ENCODE data around the gene CELSR3.

CELSR3 gene

DNA sequence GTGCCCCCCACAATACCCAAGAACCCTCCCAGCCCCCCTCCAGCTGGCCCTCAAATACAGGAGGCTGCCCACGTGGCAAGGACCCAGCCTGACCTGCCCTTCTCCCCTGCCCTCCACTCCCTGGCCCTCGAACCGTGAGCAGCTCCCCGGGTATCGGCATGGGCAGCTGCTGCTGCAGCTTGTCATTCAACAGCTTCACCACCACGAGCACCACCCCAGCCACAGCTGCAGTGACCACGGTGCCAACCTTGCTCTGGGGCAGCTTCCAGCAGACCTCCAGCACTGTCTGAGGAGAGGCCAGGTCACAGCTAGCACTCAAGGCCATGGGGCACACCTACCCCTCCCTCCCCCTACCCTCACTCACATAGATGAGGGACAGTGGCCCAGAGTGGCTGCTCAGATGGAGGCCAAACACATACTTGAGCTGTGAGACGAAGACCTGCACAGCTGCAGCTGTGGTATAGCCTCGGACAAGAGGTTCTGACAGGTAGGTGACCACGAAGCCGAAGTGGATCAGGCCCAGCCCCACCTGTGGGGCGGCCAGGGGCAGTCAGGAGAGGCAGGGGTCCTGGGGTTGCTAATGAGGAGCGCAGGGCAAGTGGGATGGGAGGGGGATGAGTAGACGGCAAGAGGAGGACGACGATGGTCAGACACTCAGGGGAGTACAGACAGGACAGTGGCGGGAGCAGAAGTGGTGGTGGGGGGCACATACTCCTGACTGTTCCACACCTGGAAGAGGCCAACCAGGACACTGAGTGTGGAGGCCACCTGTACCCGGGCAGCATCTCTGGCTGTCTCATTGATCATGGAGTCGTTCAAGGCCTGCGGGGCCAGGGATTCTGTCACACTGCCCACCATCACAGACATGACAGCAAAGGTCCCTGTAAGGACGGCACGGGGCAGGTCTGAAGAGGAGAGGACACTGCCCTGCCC, 30.9 kb downstream of the CELSR3 start:
- DNase-seq: no peak

DNA sequence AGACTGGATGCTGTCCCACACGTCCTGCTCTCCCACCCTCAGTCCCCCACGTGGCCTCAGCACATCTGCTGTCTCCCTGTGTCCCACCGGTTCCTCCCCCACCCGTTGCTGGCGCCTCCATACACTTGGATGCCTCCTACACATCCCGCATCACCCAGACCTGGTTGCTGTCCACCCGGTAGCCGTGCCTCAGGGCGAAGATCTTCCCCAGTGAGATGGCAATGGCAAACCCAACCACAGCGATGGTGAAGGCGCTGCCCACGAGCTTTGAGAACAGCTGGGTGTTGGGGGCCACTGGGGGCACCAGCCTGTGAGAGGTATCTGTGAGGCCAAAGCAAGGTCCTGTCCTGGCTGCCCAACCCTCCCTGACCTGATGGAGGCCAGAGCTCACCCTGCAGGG, 31.9 kb downstream of the CELSR3 start:
- no peak for DNase-seq

DNA sequence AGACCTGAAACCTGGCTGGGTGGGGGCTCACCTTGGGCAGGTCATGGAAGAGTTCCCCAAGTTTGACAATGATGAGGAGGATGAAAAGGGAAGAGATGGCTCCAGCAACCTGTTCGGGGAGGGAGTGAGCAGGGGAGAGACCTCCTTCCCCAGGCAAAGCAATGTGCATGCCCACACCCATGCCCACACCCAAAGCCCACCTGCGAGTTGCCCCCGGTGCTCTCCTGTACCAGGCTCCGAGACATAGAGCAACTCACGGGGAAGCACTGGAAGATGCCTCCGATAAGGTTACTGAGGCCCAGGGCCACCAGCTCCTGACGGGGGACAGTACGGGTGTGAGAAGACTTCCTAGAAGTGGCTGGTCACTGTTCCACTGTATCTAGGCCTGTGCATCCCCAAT, 32.3 kb downstream of the CELSR3 start:
- no peak for DNase-seq

DNA sequence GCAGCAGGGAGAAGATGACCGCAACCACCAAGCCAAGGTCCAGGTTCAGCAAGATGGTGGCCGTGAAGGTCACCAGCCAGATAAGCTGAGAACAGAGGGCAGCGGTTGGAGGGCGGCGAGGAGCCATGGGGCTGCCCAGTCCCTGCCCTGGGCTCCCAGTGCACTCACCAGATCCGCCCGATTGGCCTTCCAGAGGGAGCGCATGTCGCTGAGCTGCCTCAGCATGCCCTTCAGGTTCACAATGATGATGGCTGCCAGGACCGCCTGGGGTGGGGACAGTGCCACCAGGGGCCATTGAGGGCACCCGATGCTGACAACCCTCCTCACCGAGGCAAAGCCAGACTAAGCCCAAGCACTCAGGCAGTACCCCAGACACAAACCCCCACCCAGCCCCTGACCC, 32.8 kb downstream of the CELSR3 start:
- DNase-seq: no peak

DNA sequence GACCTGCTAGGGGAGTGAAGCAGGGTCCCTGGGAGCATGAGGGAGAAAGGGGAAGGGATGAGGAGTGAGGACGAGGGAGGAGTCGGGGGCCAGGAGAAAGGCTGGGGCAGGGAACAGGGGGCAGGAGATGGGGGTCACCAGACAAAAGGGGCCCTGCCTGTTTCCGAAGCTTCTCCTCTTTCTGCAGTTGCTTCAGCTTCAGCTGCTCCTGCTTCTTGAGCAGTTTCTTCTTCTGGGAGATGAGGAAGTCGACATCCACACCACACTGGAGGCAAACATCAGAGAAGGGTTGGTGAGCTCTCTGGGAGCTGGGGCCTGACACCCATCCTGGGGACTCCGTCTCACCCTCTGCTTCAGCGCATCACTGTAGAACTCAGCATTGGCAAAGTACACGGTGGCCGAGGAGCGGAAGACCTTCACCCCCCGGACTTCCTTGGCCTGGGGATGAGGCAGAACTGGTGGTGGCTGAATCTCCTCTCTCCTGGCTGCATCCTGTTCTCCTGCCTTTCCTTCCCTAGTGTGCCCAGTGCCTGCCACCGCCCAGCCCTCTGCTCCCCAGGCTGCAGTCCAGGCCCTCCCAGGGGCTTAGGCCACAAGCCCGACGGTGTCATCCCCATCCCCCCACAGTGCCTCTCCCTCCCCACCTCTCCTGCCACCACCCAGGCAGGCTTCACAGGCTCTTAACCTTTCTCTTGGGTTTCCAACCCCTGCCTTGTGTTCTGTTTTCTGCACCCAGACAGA, 34.2 kb downstream of the CELSR3 start:
- DNase-seq: peak; percentile 30

DNA sequence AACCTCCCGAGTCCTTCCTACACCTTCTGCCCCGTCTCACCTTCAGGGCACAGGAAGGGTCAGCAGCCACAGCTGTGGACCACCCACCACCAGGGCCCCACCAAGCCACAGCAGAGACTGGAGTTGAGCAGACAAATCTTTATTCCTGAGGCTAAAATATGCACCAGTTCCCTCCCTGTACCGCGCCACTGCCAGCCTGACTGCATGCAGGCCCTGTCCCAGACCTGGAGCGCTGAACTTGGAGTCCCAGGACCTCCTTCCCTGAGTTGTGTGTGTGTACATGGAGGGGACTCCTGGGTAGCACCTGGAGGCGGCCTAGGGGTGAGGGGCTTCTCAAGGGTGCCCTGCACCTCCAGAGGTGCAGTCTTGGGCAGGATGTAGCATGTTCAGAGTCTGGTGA, 37.1 kb downstream of the CELSR3 start:
- DNase-seq: no peak

DNA sequence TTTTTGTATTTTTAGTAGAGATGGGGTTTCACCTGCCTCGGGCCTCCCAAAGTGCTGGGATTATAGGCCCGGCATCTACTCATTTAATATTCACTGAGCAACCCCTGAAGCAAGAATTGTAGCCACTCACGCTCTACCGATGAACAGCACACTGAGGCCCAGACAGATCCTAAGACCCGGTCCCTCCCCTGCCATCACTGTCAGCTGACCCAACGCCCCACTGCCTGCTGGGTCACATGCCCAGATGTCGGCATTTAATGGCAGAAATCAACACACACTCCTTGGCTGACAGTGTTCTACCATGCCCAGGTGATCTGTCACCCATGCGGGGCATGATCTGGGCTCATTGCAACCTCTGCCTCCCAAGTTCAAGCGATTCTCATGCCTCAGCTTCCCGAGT, 37.9 kb downstream of the CELSR3 start:
- no peak for DNase-seq

DNA sequence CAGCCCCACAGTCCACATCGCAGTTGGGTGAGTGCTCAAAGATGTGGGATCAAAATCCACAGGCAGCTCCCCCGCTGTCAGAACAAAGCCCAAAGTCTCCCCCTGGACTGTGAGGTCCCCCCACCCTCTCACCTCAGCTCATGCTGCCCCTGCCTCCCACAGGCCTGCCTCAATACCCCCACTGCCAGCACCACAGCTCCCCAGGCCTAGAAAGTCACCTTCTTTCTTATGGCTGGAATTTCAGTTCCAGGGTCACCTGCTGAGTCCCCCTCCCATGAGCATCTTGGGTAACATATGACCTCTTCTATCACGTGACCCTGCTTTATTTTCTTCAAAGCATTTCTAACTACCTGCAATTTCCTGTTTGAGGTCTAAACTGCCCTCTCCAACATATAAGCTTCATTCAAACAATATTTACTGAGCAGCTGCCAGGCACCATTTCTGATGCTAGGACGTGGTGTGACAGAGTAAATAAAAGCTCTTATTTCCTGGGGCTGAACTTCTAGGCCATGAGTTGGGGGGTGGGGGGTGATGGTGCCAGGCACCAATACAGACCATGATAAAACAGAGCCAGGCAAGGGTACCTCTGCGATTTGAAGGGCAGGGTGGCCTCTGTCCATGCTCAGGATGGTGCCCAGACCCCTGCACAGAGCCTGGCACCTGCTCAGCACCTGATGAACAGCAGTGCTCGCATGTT, 38.7 kb downstream of the CELSR3 start:
- DNase-seq: no peak

DNA sequence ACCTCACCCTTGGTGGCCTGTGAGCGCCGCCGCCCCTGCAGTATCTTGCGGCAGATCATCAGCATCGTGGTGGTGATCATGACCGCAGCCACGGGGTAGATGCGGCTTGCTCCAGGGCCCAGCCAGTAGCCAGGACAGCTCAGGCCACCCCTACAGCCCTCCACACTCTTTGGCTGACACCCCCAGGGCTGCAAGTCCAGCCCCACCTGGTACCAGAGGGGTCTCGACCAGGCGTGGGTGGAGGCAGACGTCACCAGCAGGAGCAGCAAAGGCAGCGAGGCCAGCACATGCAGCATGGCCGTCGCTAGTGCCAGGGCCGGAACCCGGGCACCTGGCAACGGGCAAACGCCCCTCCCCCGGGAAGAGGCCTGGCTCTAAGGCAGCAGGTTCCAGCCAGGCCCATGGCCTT, 41.2 kb downstream of the CELSR3 start, which contains the start of gene TMEM89:
TSS of gene TMEM89 (minus strand) at position 309 of the 409 bp plus-strand sequence. CDS start at position 296, 13 bp downstream.
- DNase-seq: no peak

DNA sequence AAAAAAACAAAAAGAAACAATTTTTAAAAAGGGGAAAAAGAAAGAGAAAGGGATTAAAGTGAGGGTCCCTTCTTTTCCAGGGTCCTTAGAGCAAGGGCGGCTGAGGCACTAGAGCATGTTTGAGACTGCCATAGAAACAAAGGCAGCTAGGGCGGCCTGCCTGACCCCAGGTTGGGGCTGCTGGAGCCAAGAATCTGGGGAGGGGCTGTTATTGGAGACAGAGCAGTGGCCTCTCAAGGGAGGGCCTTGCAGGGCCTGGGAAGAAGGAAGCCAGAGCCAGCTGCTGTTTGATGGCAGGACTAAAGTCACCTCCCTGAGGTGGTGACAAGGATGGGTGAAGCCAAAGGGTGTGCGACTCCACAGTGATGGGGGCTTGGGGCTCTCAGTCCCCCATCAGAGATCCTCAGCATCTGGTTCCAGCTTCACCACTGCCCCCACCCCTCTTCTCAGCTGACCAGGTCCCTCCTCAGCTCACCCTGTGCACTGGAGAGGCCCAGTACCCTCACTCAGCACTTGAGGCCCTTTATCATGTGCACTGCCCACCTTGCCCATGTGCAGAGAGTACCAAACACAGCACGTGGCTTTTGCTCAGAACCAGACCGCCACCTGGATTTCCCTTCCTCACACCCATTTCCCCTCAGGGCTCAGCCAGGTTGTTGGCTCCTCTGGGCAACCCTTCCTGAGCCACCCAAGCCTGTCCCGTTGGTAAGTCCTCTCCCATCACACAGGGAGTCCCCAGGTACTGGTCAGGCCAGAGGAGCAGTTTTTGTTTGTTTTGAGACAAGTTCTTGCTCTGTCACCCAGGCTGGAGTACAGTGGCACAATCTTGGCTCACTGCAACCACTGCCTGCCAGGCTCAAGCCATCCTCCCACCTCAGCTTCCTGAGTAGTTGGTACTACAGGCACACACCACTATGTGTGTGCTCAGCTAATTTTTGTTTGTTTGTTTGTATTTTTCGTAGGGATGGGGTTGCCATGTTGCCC, 42.9 kb downstream of the CELSR3 start:
- no peak for DNase-seq

DNA sequence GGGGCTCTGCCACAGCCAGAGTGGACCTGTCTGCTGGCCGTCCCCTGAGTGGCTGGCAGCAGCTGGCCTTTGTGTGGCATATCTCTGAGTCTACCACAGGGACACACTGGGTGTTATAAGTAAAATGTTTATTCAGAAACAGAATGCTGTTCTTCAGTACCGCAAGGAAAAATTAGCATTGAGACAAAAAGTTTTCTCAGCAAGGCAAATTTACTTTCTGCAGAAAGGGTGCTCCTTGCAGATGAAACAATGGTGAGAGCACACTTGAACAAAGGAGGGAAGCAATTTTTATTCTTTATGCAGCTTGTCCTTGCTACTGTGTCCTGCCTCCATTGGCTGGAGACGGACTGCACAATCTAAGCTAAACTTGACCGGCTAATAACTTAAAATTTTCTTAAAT, 45.1 kb downstream of the CELSR3 start:
- DNase-seq: no peak

DNA sequence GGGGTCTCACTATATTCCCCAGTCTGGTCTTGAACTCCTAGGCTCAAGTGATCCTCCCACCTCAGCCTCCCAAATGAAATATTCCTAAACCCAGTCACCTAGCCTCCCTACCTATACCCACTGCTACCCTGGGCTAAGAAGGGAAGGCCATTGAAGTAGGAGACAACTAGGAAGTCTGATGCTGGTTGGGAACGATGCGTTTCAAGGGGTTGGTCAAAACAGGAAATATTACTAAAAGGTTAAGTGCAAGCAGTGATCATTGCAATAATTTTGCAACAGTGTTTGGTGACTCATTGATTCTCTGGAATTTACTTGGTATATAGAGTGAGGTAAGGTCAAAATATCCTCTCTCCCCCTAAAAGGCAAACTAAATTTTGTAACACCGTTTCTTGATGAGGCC, 48.6 kb downstream of the CELSR3 start:
- DNase-seq: no peak

DNA sequence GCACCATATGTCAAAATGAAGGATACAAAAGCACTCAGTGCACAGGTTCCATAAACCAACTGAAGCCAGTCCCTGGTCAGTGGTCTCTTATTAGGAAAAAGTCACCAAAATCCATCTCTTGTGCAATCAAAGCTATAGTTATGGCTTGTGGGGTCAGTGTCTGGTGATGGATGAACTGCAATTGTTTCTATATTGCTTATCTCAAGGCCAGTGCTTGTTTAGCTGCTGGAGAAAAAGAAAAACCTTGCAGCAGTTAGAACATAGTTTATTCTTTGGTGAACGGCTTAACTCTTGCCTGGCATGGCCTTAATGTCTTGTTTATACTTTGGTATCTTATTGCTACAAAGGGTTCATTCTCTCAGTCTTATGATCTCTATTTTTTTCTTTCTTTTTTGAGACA, 50.4 kb downstream of the CELSR3 start:
- DNase-seq: no peak

DNA sequence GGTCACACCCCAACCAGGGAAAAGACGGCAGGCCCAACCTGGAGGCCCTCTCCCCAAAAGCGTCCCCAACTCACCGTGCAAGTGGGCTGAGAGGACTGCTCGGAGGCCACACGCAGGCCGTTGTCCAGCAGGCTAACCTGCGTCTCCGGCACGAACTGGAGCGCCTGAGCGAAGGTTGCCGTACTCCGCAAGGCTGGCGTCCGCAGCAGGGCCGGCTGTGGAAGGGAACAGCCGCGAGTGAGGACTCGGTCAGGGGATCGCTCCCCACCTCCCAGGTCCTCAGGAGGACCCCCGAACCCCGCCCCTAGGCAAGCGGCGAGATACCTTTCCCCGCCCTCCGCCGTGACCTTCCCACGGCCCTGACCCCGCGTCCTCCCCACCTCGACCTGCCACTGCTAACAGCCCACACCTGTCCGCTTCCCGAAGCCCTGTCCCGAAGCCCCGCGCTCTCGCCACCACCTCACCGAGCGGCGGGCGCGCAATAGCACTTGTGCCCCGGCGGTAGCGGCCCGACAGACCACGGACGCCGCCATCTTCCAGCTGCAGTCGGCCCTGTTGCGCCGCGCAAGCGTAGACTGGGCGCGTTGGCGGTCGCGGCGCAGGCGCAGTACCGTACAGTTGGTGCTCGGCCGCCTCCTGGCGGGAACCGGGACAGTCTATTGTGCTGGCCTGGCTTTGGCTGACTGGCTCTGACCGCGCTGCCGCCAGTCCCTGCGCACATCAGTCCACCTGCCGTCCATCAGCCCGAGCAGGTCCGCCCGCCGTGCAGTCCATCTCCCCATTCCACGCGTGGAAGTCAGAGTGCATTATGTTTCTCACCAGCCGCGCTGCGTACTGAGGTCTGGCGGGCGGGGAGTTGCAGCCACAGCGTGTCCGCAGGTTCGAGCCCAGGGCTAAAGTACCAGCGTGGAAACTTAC, 53.3 kb downstream of the CELSR3 start, which contains the start of gene UQCRC1:
TSS of gene UQCRC1 (minus strand) at position 559 of the 918 bp plus-strand sequence. CDS start at position 533, 26 bp downstream.
- DNase-seq: peak; percentile 95

DNA sequence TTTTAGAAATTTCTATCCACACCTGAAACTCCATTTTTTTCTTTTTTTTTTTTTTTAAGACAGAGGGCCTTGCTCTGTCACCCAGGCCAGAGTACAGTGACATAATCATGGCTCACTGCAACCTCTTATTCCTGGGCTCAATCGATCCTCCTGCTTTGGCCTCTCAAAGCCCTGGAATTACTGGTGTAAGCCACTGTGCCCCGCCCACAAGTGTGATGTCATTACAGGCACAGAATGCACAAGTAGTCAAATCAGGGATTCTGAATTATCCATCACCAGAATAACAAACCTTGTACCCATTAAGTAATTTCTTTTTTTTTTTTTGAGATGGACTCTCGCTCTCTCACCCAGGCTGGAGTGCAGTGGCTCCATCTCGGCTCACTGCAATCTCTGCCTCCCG, 55.2 kb downstream of the CELSR3 start:
- no peak for DNase-seq

DNA sequence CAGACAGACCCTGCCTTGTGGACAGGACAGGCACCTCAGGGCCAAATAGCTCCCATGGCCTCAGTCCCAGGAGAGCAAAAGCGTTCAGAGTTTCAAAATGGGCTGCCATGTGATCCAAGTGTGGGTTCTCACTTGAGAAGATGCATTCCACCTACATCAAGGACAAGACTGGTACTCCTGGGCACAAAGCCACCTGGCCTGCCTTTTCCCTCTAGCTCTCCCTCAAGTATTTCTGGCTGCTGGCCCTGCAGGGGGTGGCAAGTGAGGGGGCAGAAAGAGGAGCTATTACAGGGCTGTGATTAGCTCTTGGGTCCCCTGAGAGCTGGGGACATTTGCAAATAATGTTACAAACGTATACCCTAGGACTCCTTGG, 61.1 kb downstream of the CELSR3 start:
- no peak for DNase-seq

DNA sequence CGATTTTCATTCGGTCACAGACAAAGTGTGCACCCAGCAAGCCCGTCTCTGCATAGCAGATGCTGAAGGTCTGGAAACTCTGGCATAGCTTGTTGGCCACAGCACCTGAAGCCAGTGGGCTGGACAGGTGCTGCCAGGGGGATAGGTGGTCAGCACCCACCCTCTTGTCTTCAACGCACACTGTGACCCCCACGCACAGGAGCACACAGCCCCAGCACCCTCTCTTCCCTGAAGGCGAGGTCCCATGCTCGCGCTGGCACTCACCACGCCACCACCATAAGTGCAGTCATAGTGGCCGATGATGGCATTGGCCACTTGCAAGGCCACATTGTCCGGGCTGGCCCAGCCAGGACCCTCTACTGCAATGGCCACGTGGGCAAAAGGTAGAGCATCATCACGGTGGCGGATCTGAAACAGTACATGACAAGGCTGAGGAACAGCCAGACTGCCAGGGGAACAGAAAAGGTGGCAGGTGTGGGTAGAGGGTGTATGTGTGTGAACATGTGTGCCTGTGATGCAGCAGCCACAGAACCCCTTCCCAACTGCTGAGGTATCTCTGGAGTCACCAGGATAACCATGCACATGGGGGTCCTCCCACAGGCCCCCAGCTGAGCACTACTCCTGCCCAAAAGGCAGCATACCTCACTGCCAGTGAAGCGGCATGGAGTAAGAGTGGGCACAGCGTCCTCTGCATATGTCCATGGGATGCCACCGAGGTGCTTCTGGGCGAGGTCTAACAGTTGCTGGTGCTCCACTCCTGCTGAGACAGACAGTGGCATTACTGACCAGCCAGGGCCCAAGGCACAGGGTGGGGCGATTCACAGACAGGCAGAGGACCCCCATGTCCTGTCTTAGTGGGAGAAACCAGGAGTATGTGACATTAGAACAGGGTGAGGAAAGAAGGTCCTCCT, 61.7 kb downstream of the CELSR3 start:
- no peak for DNase-seq

DNA sequence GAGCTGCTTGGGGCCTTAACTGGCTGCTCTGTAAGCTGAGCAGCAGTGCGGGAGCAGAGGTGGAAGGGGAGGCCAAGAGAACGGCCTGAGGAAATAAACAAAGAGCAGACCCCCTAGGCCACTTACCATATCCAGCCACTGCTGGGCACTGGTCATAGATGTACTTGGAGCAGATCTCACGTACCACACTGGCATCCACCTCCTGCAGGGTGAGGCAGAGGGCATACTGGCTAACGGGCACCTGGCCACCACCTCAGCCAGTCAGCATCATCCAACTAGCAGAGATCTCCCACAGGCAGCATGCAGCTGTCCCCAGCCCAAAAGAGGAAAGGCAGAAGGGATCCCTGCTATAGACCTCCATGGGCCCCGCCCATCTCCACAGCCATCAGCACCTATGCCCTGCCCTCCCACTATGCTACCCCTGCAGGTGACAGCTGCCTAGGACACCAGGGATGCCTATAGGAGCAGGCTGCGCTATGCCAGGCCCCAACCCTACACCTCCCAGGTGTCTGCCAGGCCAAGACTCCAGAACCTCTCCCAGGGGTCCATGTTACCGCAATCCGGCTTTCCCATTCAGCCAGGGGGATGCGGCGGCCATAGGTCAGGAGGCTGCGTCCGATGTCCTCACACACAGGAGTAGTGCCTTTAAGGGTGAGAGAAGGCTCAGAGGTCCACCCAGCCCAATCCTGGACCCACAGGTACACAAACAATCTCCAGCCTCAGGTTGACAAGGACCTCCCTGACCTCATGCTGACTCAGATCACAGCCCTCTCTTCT, 63.0 kb downstream of the CELSR3 start:
- DNase-seq: no peak

DNA sequence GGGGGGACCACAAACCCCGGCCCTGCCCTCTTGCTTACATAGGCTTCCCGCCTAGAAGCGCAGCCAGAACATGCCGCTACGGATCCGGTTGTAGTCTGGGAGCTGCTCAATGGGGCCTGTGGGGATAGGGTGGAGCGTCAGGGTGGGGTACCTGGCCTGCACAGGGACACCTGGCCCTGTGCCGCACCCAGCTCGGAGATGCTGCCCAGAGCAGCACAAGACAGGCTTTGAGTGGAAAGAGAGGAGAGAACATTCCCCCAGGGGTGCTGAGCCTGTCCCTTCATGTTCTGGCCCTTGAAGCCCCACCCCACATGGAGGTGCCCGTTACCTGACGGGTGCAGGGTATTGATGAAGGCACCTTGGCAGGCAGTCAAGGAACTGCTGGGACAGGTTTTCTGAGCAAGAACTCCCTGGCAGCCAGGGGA, 63.6 kb downstream of the CELSR3 start:
- DNase-seq: peak; percentile 27

Measured in 8988T (cell line).